Stimulated activated CD8-positive, alpha-beta memory T cell treated with anti-CD3 and anti-CD28 coated beads, Interleukin-7, amount 100 ng/mL, for 24 hours (primary cell): Measurements from ENCODE around the gene EFCAB9.
"Not testable (repeated sequence)": the region's sequence is repeated elsewhere in the genome, so short reads cannot be mapped to it uniquely, and the experiment has no call there.

ENCODE experiments used
- DNase-seq: peaks from one replicate; pipeline ENCODE4 v3.0.0-alpha.2; 2020; ENCODE audit warnings: low read depth

Gene EFCAB9

GRCh38 chr5:172188893-172189692, 4.9 kb upstream of the EFCAB9 start:
- DNase-seq: no peak

- no peak for DNase-seq
Measured at GRCh38 chr5:172189693-172190296, 4.2 kb upstream of the EFCAB9 start.

- no peak for DNase-seq
Measured at GRCh38 chr5:172194985-172195774, 1.2 kb downstream of the EFCAB9 start.

GRCh38 chr5:172197775-172198174, 3.8 kb downstream of the EFCAB9 start:
- not testable (repeated sequence) for DNase-seq

- DNase-seq: no peak
Measured at GRCh38 chr5:172199446-172199845, 5.5 kb downstream of the EFCAB9 start.

- DNase-seq: no peak
Measured at GRCh38 chr5:172200476-172200875, 6.5 kb downstream of the EFCAB9 start.

- not testable (repeated sequence) for DNase-seq
Measured at GRCh38 chr5:172205984-172206383, 12.0 kb downstream of the EFCAB9 start.

GRCh38 chr5:172207511-172207910, 13.5 kb downstream of the EFCAB9 start:
- DNase-seq: no peak

- no peak for DNase-seq
Measured at GRCh38 chr5:172209714-172210113, 15.7 kb downstream of the EFCAB9 start.

- no peak for DNase-seq
Measured at GRCh38 chr5:172211676-172212075, 17.7 kb downstream of the EFCAB9 start.

- DNase-seq: no peak
Measured at GRCh38 chr5:172213126-172213525, 19.2 kb downstream of the EFCAB9 start.

- DNase-seq: no peak
Measured at GRCh38 chr5:172216345-172216744, 22.4 kb downstream of the EFCAB9 start.

GRCh38 chr5:172219296-172219695, 25.3 kb downstream of the EFCAB9 start:
- DNase-seq: no peak

GRCh38 chr5:172223901-172224873, 30.2 kb downstream of the EFCAB9 start:
- no peak for DNase-seq

GRCh38 chr5:172224996-172225395, 31.0 kb downstream of the EFCAB9 start:
- no peak for DNase-seq

GRCh38 chr5:172229904-172230303, 35.9 kb downstream of the EFCAB9 start:
- DNase-seq: no peak

- DNase-seq: no peak
Measured at GRCh38 chr5:172234031-172234430, 40.1 kb downstream of the EFCAB9 start.

- no peak for DNase-seq
Measured at GRCh38 chr5:172235132-172235780, 41.3 kb downstream of the EFCAB9 start.

GRCh38 chr5:172235827-172236736, 42.1 kb downstream of the EFCAB9 start:
- no peak for DNase-seq

GRCh38 chr5:172238334-172238733, 44.4 kb downstream of the EFCAB9 start:
- DNase-seq: no peak
